Fibroblast of lung (primary cell): ENCODE data around the gene NTSR2. TPM values are rescaled to one million over a fixed set of nuclear protein-coding genes. Genes with fewer than 3 reads are reported as not detected.

Experiments used
- DNase-seq, 2 donors: peaks; one replicate each; pipeline versions ENCODE4 v3.0.0 to v3.0.0-alpha.2; 2010; ENCODE audit warnings: low read depth in 2 of 2
- H2AFZ ChIP-seq: 2 replicates; pipeline ENCODE4 v1.5.1; 2012; ENCODE audit warnings: low read length, control low read depth, inconsistent platforms
- H3K27ac ChIP-seq: 2 replicates; pipeline ENCODE4 v1.5.1; 2011; ENCODE audit warnings: low read length, control low read depth; ENCODE audit not compliant: insufficient read depth
- H3K27me3 ChIP-seq: 2 replicates; pipeline ENCODE4 v1.5.1; 2011; ENCODE audit warnings: mild to moderate bottlenecking, low read length; ENCODE audit not compliant: control insufficient read depth, insufficient read depth
- H3K36me3 ChIP-seq: 2 replicates; pipeline ENCODE4 v1.5.1; 2011; ENCODE audit warnings: low read length; ENCODE audit not compliant: control insufficient read depth, insufficient read depth
- H3K4me1 ChIP-seq: 2 replicates; pipeline ENCODE4 v1.5.1; 2011; ENCODE audit warnings: low read length; ENCODE audit not compliant: control insufficient read depth, insufficient read depth; ENCODE audit errors: extremely low read depth
- H3K4me2 ChIP-seq: 2 replicates; pipeline ENCODE4 v1.5.1; 2011; ENCODE audit warnings: low read length, control low read depth; ENCODE audit not compliant: insufficient read depth; ENCODE audit errors: extremely low read depth
- H3K4me3 ChIP-seq, 4 experiments: fragments of 200-600 bp in 1 of 4; sonication (generic) in 1 of 4; replicated peaks in 1 of 4; 2 replicates each; pipeline ENCODE4 v1.5.1; 2011 to 2016; ENCODE audit warnings: low read length in 4 of 4, low read depth in 3 of 4, mild to moderate bottlenecking in 3 of 4, control low read depth in 2 of 4, inconsistent platforms in 1 of 4, mixed read lengths in 1 of 4; ENCODE audit not compliant: insufficient read depth in 1 of 4; ENCODE audit errors: control extremely low read depth in 1 of 4
- H3K79me2 ChIP-seq: 2 replicates; pipeline ENCODE4 v1.5.1; 2012; ENCODE audit warnings: mild to moderate bottlenecking, low read length, inconsistent platforms; ENCODE audit not compliant: control insufficient read depth, insufficient read depth
- H3K9ac ChIP-seq: 2 replicates; pipeline ENCODE4 v1.5.1; 2011; ENCODE audit warnings: mild to moderate bottlenecking, low read length, control low read depth; ENCODE audit not compliant: insufficient read depth
- H3K9me3 ChIP-seq: 2 replicates; pipeline ENCODE4 v1.5.1; 2012; ENCODE audit warnings: low read depth, low read length; ENCODE audit not compliant: control insufficient read depth, insufficient read depth
- H4K20me1 ChIP-seq: 2 replicates; pipeline ENCODE4 v1.5.1; 2011; ENCODE audit warnings: low read length; ENCODE audit not compliant: control insufficient read depth, insufficient read depth; ENCODE audit errors: extremely low read depth
- EZH2 ChIP-seq: IDR thresholded peaks from 2 replicates; pipeline ENCODE4 v1.5.1; 2012; ENCODE audit warnings: low read length, control low read depth, mild to moderate bottlenecking; ENCODE audit errors: missing control alignments
- polyA plus RNA-seq, 2 donors: library from polyadenylated mRNA; depleted of rRNA in 1 of 2; stranded (reverse) in 1 of 2; unstranded in 1 of 2; fragments of >200 nt; gene quantifications; 2 replicates each; pipeline ENCODE4 v1.2.1, GENCODE V29; 2011 to 2012; ENCODE audit warnings: missing spikeins in 1 of 2
- total RNA-seq: library from RNA; depleted of rRNA; stranded (reverse); fragments of >200 nt; gene quantifications from 2 replicates; pipeline ENCODE4 v1.2.1, GENCODE V29; 2014
- TF ChIP-seq, protein P1 (sequence below), 2 donors: IDR thresholded peaks in 1 of 2; conservative IDR thresholded peaks in 1 of 2; 1 replicate in 1 of 2; 2 replicates in 1 of 2; pipeline ENCODE4 v1.5.1; 2011 to 2012; ENCODE audit warnings: low read length in 2 of 2, control low read depth in 1 of 2, inconsistent platforms in 1 of 2, low read depth in 1 of 2, mild to moderate bottlenecking in 1 of 2

NTSR2 gene
- total and polyA plus RNA-seq, 2 donors (not counting 1 experiment from before 2014, with no cell fraction given): not detected

DNA sequence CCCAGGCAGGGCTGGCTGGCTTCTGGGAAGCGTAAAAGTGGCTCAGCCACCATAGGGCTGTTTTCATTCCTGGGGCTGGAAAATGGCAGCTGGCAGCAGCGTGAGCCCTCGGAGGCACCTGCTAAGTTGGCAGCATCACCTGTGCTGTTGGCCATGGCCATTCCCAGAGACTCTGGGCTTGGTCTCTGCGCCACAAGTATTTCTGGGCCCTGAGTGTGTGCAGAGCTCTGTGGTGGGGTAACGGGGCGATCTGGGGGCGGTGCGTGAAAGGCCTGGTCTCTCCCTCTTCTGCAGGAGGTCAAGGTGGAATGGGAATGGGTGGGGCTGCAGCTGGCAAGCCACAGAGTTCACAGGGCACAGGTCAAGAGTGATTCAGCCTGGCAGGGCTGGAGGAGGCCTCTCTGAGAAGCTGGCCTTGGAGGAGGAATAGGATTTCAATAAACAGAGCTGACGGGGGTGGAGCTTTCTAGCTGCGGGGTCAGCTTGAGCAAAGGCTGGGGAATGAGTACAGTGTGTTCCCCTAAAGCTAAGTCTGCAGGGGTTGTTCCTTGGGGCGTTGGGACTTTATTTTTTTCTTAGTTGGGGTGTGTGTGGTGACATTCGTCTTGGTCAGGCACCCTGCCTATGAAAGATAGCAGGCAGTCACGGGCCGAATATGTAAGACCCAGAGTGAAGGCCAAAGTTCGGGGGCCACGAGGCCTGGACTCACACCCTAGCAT is 10.3 kb upstream of the NTSR2 start:
- Histone ChIP-seq H3K9me3 (no peaks in the 10 kb centered on the region), H3K4me2 (peak overlapping the region; percentile 32), H3K9ac (no peak overlapping the region), H2AFZ (no peak overlapping the region), H3K27ac (no peak overlapping the region), H3K4me1 (peaks cover 20% of the 10 kb centered on the region), H3K36me3 (no peaks in the 10 kb centered on the region), H3K79me2 (no peaks in the 10 kb centered on the region), H3K4me3 (no peak overlapping the region), H3K27me3 (peaks cover 5% of the 10 kb centered on the region), H4K20me1 (no peaks in the 10 kb centered on the region)
- TF ChIP-seq, protein P1, sequence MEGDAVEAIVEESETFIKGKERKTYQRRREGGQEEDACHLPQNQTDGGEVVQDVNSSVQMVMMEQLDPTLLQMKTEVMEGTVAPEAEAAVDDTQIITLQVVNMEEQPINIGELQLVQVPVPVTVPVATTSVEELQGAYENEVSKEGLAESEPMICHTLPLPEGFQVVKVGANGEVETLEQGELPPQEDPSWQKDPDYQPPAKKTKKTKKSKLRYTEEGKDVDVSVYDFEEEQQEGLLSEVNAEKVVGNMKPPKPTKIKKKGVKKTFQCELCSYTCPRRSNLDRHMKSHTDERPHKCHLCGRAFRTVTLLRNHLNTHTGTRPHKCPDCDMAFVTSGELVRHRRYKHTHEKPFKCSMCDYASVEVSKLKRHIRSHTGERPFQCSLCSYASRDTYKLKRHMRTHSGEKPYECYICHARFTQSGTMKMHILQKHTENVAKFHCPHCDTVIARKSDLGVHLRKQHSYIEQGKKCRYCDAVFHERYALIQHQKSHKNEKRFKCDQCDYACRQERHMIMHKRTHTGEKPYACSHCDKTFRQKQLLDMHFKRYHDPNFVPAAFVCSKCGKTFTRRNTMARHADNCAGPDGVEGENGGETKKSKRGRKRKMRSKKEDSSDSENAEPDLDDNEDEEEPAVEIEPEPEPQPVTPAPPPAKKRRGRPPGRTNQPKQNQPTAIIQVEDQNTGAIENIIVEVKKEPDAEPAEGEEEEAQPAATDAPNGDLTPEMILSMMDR (conservative IDR thresholded peaks at IDR 0.05 in 1 of 2, IDR thresholded peaks at IDR 0.05 in 1 of 2; ENCODE audit: low read depth in 1 of 2, low read length in 2 of 2): no peak
- TF ChIP-seq EZH2: no peak
- peak in 1 of 2 donors; percentile 89 for DNase-seq

GRCh38 chr2:11679486-11680181 is 9.6 kb upstream of the NTSR2 start:
- no peak overlapping the region for H3K4me3 ChIP-seq
- H4K20me1 ChIP-seq: no peaks in the 10 kb centered on the region
- no peak overlapping the region for H3K4me2 ChIP-seq
- no peak overlapping the region for H3K9ac ChIP-seq
- H3K4me1 ChIP-seq: peaks cover 20% of the 10 kb centered on the region
- DNase-seq: no peak
- peaks cover 5% of the 10 kb centered on the region for H3K27me3 ChIP-seq
- no peaks in the 10 kb centered on the region for H3K79me2 ChIP-seq
- H3K9me3 ChIP-seq: no peaks in the 10 kb centered on the region
- H2AFZ ChIP-seq: no peak overlapping the region
- H3K27ac ChIP-seq: no peak overlapping the region
- H3K36me3 ChIP-seq: no peaks in the 10 kb centered on the region
- TF ChIP-seq EZH2: no peak
- TF ChIP-seq, protein P1 (conservative IDR thresholded peaks at IDR 0.05 in 1 of 2, IDR thresholded peaks at IDR 0.05 in 1 of 2; ENCODE audit: low read depth in 1 of 2, low read length in 2 of 2): no peak

- no peak for DNase-seq
- Histone ChIP-seq H3K9me3 (no peaks in the 10 kb centered on the region), H3K79me2 (no peaks in the 10 kb centered on the region), H3K4me1 (peaks cover 20% of the 10 kb centered on the region), H4K20me1 (no peaks in the 10 kb centered on the region), H3K36me3 (no peaks in the 10 kb centered on the region), H3K27ac (no peak overlapping the region), H2AFZ (no peak overlapping the region), H3K4me2 (no peak overlapping the region), H3K4me3 (no peak overlapping the region), H3K27me3 (peaks cover 5% of the 10 kb centered on the region), H3K9ac (no peak overlapping the region)
- TF ChIP-seq EZH2: no peak
- TF ChIP-seq, protein P1 (conservative IDR thresholded peaks at IDR 0.05 in 1 of 2, IDR thresholded peaks at IDR 0.05 in 1 of 2; ENCODE audit: low read depth in 1 of 2, low read length in 2 of 2): no peak
Measured at GRCh38 chr2:11679016-11679415, 9.0 kb upstream of the NTSR2 start.
